ENCODE results near the gene TAS2R1. TPM values are rescaled to one million over a fixed set of nuclear protein-coding genes. Genes with fewer than 3 reads are reported as not detected.

TAS2R1 gene
- total RNA-seq, 1 experiment from 2014 or later: not detected

GRCh38 chr5:9588254-9588653 lies 41.9 kb downstream of the TAS2R1 start:
- no peak for DNase-seq (ENCODE audit: low read depth)

GRCh38 chr5:9587135-9587534 lies 43.0 kb downstream of the TAS2R1 start:
- DNase-seq (ENCODE audit: low read depth): no peak

GRCh38 chr5:9582406-9582805 lies 47.7 kb downstream of the TAS2R1 start:
- no peak for DNase-seq (ENCODE audit: low read depth)

Other genes starting within 250 kb of the TAS2R1 start
- gene SEMA5A, start 84.3 kb downstream of the TAS2R1 start, total RNA-seq (2014; rRNA removed; shearing (Covaris generic)): 0.21 and 0.23 TPM in 2 replicates